Measurements from ENCODE around the gene CST5. TPM values are rescaled to one million over a fixed set of nuclear protein-coding genes. Genes with fewer than 3 reads are reported as not detected.
"Not testable (repeated sequence)": the region's sequence is repeated elsewhere in the genome, so short reads cannot be mapped to it uniquely, and the experiment has no call there.

CST5 gene
- total RNA-seq, 4 donors from 2014 or later = not detected

- H3K36me3 ChIP-seq = no peaks in the 10 kb centered on the region
- 45 to 55% methylated on average over 4 of the region's 4 CpGs for WGBS, 2 donors
- no peaks in the 10 kb centered on the region for H3K27me3 ChIP-seq
- no peak overlapping the region for H3K4me3 ChIP-seq
- no peak overlapping the region for H3K27ac ChIP-seq
- peaks cover 0 to 8% (median 0%) of the 10 kb centered on the region in 3 donors for H3K4me1 ChIP-seq
- DNase-seq = no peak
- TF ChIP-seq CTCF (IDR thresholded peaks at IDR 0.05) (no peak), POLR2A (IDR thresholded peaks at IDR 0.05) (no peak)
- intact Hi-C loops (cut with DNase I) = no loop called here
- H3K9me3 ChIP-seq = no peaks in the 10 kb centered on the region
Measured at GRCh38 chr20:23880417-23880816, 869 bp upstream of the CST5 start.

GRCh38 chr20:23879811-23880374 lies 345 bp upstream of the CST5 start:
- no peaks in the 10 kb centered on the region for H3K36me3 ChIP-seq
- WGBS, 2 donors = 28 to 36% methylated on average over 7 to 8 of the region's 8 CpGs
- TF ChIP-seq CTCF (IDR thresholded peaks at IDR 0.05) (no peak), POLR2A (IDR thresholded peaks at IDR 0.05) (no peak)
- no peak for DNase-seq
- H3K4me3 ChIP-seq = no peak overlapping the region
- no peaks in the 10 kb centered on the region for H3K27me3 ChIP-seq
- intact Hi-C loops (cut with DNase I) = no loop called here
- H3K27ac ChIP-seq = peak overlapping the region in 2 of 4 donors; percentile 16 to 39
- no peaks in the 10 kb centered on the region for H3K9me3 ChIP-seq
- H3K4me1 ChIP-seq = peaks cover 0 to 10% (median 0%) of the 10 kb centered on the region in 3 donors

GRCh38 chr20:23878787-23879186 lies 761 bp downstream of the CST5 start:
- peaks cover 0 to 13% (median 0%) of the 10 kb centered on the region in 3 donors for H3K4me1 ChIP-seq

GRCh38 chr20:23878016-23878542 lies 1.5 kb downstream of the CST5 start:
- H3K4me1 ChIP-seq = peaks cover 0 to 13% (median 0%) of the 10 kb centered on the region in 3 donors
- H3K27me3 ChIP-seq; DNase-seq; intact Hi-C loops (cut with DNase I); H3K36me3 ChIP-seq; H3K4me3 ChIP-seq; H3K27ac ChIP-seq; H3K9me3 ChIP-seq: not testable (repeated sequence)
- WGBS, 2 donors = 100% methylated on average over 1 of the region's 2 CpGs; no CpG with 5 or more reads in 1 of the 2 donors

More at GRCh38 chr20:23878787-23879186, 761 bp downstream of the CST5 start:
- no peak overlapping the region for H3K27ac ChIP-seq
- H3K27me3 ChIP-seq = no peaks in the 10 kb centered on the region
- DNase-seq = no peak
- H3K36me3 ChIP-seq = no peaks in the 10 kb centered on the region
- intact Hi-C loops (cut with DNase I) = no loop called here
- 73 to 80% methylated on average over 2 of the region's 7 CpGs for WGBS, 2 donors
- H3K9me3 ChIP-seq = no peaks in the 10 kb centered on the region
- H3K4me3 ChIP-seq = no peak overlapping the region
- TF ChIP-seq POLR2A (IDR thresholded peaks at IDR 0.05) (no peak), CTCF (IDR thresholded peaks at IDR 0.05) (no peak)

- intact Hi-C loops (cut with DNase I) = no loop called here
- Histone ChIP-seq H3K36me3 (no peaks in the 10 kb centered on the region), H3K27me3 (peaks cover 0 to 2% (median 0%) of the 10 kb centered on the region in 4 donors), H3K4me1 (peaks cover 0 to 13% (median 0%) of the 10 kb centered on the region in 3 donors), H3K4me3 (no peak overlapping the region), H3K27ac (peak overlapping the region in 1 of 4 donors; percentile 5), H3K9me3 (no peaks in the 10 kb centered on the region)
- TF ChIP-seq POLR2A (IDR thresholded peaks at IDR 0.05) = no peak
- TF ChIP-seq CTCF (IDR thresholded peaks at IDR 0.05) = no peak
- WGBS, 2 donors = 86% methylated on average over 3 of the region's 6 CpGs; no CpG with 5 or more reads in 1 of the 2 donors
- DNase-seq = no peak
Measured at GRCh38 chr20:23877524-23877923, 2.0 kb downstream of the CST5 start.
